SIG-M5 treated with dmso at 0.1 percent for 504 hours (cell line): ENCODE measurements around the gene SLC44A1.

Source experiments
- DNase-seq: peaks from one replicate; lab custom pipeline; 2025; ENCODE audit not compliant: unreplicated experiment; lab: John Stamatoyannopoulos, UW

The SLC44A1 gene

DNA sequence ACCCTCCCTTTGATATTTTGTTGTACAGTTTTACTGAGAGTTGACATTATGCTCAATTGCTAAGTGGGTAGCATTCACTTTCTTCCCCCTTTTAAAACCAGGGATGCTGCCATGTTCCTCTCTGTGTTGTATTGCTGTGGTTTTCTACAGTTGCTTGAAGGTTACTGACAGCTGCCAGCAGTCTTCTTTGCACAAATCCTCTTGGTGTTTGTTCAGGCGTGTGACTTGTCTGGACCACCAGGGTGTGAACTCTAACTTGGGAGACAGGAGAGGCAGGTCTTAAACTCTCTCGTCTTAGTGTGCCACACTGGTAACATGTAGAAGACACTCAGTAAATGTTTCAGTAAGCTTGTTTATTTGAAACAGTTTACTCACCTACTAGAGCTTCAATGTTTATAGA lies 25.1 kb downstream of the SLC44A1 start:
- DNase-seq: no peak

DNA sequence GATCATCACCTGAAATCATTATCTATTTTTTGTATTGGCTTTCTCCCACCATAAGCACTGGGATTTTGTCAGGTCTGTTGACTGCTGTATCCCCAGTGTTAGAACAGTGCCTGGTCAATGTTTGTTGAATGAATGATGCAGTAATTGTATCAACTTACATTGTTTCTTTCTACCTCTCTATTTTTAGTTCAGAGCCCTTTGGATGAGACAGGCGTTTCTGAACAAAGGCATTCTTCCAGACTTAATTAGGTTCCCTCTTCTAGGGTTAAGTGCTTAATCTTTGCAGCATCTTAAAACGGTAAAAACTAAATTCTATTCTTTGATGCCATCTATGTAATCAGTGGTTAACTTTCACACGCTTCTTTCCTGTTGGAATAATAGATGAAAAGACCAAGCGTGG lies 26.3 kb downstream of the SLC44A1 start:
- no peak for DNase-seq

DNA sequence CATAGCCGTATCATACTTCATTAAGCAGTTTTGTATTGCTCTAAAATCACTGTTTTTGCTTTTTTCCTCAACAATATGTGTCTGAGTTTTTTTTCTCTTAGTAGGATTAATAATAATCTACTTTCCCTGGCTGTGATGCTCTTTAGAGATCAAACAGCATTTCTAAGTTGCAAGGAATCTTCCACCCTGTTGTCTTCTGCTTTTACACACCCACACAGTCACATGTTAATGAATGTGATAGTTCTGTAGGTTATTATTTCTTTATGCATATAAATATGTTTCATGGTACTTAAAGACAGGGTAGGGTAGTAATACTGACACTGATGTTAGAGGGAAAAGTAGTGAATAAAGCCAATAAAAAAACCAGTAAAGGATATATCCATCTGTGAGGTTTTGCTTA lies 29.3 kb downstream of the SLC44A1 start:
- no peak for DNase-seq

DNA sequence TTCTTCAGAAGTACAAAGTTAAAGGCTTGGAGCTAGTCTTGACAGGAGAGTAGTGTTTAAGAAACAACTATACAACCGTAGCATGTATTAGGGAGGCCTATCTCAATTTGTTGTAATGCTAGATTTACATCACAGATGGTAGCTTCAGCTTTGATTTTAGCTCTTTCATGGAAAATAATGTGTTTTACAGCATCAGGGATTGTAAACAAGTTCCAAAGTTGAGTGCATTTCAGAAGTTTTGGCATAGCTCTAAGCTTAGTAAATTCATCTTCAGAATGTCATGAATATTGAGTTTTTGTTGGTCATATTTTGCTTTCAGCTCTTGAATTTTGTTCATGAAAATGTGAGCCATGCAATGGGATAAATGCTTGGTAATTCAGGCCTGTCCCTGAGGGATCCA lies 30.7 kb downstream of the SLC44A1 start:
- DNase-seq: no peak

DNA sequence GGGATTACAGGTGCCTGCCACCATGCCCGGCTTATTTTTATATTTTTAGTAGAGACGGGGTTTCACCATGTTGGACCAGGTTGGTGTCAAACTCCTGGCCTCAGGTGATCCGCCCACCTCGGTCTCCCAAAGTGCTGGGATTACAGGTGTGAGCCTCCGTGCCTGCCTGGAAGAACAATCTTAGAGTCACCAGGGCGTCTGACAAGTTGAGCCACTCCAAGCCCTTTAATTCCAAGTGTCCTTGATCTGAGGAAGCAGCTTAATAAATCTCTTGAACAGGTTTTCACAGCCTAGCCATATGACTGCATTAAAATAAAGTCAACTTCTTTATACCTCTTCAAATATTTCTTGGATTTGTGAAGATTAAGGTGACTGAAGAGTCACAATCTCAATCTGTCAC lies 31.5 kb downstream of the SLC44A1 start:
- DNase-seq: no peak

DNA sequence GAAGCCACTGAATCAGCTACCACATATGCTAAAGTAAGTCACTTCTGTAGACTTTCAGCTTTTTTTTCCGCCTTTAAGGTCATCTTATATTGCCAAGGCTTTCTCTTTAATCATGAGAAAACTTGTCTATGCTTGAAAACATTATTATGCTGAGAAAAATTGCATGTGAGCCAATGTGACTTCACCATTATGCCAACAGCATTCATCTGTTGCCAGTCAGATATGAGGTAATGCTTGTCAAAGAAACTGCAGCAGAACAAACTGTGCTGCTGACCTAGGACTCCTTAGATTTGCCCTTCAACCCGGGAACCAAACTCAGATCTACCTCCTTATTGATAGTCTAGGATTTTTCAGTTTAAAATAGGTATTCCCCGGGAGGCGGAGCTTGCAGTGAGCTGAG lies 34.3 kb downstream of the SLC44A1 start:
- no peak for DNase-seq

DNA sequence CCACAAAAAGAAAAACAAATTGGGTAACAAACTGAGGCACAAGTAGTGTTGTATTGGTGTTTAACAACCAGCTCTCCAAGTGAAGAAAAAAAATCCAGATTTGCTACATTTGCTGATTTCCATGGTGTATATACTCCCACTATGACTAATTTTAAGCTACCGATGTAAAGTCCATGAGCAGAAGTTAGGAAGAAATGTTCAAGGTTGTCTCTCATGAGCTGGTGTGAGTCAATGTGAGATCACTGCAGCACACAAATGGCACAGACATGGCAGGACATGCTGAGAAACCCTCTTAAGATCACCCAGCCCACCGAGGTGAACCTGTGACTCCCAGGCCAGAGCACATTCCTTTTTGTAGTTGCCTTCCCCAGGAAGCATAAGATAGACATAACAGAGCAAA lies 36.2 kb downstream of the SLC44A1 start:
- DNase-seq: no peak

DNA sequence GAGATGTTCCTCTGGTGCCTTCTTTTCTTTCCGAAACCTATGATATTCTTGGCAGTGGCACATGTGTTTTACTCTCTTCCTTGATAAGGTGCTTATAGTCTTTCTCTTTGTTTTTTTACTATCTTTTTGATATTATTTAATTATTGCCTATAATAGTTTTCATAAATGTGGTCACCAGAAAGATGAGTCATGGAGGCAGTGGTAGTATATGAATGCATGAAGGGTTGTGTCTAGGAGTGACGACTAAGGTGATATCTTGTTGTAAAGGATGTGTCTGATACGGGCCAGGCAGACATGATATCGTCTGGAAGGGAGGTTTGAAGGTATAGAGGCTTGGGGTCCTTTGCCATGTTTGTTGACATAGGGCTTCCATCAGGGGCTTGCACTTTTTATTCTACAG lies 36.8 kb downstream of the SLC44A1 start:
- no peak for DNase-seq

DNA sequence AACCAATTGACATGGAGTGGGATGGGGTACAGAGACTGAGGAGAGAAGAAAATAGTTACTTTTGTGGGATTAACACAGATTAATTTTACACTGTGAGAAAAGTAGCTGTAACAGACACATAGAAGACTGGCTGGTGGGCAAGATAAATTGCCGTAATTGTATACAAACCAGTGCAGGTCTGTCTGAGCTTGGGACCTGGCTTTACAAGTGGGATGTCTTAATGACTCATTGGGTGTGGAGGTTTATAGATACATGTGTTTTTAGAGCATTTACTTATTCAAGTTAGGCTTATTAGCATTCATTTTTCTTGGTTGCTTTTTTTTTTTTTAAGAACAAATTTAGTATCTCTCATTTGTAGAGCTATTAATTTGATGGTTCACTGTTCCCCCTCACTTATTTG lies 37.5 kb downstream of the SLC44A1 start:
- no peak for DNase-seq

DNA sequence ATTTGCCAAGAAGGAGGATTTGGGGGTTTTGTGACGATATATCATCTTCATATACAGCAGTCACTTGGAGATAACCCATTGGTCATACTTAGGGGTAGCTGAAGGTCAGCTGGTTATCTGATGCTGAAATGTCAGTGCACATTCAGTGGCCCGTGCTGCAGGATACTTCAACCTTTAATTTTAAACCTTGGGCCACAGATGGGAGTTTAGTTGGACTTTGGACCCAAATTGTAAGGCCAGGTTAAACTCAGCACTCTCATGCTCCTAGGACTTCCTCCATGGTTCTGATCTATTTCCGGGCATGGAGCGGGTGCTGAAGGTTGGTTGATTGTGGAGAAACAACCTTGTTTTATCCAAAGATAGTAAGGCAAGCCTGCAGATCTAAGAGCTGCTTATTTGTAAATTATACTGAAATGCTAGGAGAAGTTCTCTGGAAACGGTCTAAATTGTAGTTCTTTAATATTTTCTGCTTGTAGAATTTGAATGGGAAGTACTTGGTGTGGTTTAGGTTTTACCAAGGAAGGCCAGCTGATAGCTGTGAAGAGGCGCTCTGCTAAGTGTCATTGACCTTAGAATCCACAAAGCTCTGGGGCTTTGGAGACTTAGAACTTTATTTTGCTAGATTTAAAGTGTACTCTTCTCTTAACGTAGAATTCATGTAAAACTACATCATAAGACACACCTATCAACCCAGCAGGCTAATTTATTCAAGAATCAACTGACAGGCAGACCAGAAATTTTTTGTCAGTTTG lies 38.6 kb downstream of the SLC44A1 start:
- no peak for DNase-seq

DNA sequence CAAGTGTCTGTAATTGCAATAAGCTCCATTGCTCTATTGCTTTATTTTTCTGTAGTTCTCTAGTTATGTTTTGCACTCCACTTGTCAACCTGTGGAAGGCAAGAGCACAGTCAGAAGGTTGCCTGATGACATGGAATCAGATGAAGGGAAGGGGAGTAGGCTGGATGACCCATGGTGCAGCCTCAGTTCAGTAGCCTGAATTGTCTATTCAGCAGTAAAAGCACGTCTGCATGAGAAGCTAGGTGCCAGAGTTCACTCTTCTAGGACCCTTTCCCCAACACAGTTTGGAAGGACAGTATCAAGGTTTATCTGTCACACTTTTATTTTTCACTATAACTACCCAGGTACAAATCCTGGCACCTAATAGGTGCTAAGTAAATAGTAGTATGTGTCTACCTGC lies 39.3 kb downstream of the SLC44A1 start:
- DNase-seq: no peak

DNA sequence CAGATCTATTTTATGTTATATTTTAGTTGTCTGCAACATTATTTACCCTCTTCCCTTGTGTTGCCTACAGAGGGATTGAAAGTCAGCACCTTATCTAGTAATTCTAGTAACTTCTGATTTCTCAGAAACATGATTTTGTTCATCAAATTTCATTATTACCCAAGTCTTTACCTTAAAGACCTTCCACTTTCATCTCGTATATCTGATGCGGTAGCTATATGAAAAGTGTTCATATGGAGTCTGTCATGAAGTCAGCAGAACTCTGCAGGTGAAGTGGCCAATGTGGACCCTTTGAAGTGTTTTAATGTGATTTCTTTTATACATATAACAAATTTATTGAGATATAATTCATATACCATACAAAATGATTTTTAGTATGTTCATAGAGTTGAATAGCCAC lies 40.0 kb downstream of the SLC44A1 start:
- DNase-seq: no peak

DNA sequence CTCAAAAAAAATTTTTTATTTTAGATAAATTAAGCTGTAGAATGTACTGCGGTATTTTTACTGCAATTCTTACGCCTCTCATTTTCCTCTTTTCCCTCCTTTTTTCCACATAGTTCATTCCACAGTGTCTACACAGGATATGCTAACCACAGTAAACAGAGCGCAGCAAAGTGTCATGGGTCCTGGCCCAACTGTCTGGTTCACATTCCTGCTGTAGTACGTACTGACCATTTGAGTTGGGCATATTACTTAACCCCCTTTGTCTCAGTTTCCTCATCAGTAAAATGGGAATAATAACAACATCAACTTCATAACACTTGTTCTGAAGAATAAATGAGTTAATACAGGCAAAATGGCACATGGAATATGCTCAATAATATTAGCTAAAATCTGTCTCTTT lies 41.6 kb downstream of the SLC44A1 start:
- no peak for DNase-seq

DNA sequence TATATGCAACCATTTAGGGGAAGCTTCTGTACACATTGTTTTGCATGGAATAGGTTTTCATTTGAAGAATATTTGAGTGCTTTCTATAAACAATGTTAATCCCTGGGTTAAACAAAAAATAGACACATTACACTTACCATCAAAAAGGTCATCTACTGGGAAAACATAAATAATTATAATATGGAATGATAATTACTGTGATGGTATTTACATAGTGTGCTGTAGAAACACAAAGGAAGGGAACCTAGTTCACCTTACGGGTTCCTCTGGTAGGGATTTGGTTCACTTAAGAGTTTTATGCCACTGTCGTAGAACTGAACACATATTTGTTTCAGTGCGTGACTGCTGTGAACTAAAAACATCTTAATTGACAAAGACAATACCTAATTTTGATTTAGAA lies 44.9 kb downstream of the SLC44A1 start:
- no peak for DNase-seq

DNA sequence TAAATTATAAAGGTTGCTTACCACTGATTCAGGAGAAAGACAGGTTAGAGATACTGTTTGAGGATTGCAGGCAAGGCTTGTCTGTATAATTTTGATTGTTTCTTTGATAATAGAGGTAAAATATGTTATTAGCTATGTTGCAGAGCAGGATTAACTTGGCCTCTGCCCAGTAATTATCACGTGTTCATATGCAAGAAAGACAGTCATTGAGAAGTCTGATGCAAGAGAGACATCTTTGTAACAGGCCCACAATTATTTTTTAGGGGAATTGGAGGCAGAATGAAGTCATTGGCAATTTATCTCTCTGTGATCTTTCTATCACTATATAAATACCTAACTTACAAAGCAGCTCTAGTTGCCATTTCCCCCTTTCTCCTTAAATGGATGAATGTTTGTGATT lies 46.0 kb downstream of the SLC44A1 start:
- DNase-seq: peak; percentile 75

DNA sequence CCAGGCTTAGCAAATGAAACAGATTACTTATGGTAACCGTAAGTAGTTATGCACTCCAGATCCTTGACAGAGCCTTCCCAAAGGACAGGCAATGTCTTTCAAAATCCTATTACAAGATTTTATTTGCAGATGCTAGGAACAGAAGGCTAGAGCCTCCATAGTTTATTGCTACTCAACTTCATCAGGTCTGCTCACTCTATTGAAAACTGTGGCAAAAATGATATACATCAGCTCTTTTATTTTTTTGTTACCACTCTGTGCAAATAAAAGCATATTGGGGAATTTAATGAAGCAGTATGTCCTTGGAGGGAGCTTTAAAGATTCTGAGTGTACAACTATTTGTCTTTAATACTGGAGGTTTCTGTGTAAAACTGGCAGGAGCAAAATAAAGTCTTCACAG lies 46.5 kb downstream of the SLC44A1 start:
- DNase-seq: no peak

DNA sequence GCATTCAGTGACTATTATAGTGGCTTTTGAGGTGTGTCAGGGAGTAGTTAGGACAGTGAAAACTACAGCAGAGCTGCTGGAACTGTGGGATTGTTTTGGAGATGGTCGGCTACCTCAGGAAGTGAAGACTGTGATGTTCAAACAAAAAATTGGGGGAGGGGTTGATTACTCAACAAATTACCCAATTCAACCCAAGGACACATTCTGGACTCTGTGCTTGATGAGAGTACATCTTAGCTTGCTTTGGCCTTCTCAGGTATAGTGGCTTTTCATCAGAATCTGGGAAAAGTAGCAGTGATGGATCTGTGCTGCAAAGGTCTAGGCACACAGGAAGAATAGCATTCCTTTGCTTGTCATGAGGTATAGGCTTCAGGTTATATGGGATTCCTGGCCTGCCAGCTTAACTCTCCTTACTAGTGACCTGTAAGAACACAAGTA lies 47.0 kb downstream of the SLC44A1 start:
- DNase-seq: no peak

DNA sequence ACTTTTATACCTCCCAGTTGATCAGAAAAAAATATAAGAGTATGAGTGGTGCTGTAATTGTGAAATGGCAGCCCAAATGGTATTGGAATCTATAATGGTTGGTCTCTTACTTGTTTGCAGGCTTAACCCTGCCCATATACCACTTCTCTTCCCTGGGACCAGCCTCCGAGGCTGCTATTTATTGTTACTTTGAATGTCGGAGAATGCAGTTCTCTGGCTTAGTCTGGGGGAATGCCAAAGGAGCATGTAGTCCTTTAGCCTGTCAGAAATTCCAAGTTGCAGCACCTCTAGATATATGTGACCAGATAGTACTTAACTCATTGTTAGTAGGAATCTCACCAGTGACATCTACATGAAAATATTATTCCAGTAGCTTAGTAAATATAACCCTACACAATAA lies 47.5 kb downstream of the SLC44A1 start:
- no peak for DNase-seq

DNA sequence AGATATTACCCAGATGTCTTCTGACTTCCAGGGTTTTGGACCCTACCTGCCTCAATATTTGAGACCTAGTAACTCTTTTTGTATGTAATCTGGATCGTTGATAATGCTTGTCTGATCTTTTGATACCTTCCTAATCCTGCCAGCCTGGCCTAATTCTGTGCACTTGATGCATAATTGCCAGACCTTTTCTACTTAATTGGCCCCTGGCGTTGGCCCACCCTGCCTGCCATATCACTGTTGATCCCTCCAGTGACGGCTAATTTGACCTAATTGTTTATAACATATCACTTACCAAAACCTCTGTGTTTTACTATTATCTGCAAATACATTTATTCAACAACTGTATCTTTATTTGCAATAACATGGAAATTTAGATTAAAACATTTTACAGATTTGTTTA lies 49.0 kb downstream of the SLC44A1 start:
- DNase-seq: no peak

DNA sequence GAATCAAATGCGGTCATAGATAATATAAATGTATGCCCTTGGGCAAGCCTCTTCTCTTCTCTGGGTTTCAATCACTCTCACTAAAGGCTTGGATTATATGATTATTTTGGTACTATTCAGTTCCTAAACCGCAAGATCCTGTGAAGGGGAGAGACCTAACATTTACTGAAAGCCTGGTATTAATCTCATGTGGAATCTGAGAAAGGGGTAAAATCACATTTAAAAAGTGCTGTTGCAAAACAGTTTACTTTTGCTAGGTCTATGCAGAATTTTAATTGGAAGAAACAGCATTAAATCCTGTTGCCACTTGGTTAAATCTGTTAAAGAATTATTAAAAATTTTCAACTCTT lies 50.7 kb downstream of the SLC44A1 start:
- no peak for DNase-seq

DNA sequence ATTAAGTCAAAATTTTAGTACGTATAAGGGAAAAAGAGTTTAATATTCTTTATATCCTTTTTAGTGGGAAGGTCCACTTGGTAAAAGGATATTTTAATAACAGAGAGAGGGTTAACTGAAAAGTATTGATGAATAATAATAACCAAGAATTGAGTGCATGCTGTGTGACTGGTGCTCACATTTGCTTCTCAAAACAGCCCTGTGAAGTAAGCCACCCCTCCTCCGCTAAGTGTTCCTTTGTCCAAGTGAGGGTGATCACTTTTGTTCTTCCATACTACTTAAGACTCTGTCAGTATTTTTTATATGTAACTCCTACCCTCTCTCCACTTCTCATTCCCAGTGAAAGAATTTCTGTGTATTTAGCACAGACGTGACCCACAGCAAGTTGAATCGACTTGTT lies 51.5 kb downstream of the SLC44A1 start:
- no peak for DNase-seq

DNA sequence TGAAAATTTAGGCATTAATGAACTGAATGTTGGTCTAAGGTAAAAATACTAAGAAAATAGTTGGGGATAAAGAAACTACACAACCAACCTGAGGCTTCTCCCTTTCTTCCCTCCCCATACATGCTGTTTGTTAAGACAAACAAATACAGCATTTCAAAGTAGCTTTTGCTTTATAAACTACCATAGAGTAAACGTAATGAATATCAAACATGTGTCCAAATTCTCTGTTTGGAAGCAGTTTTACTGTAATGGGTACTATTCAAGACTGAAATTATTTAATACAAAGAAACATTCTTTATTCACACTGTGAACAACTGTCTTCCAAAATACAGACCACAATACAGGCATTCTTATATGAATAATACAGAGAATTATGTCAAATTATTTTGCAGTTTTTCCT lies 52.0 kb downstream of the SLC44A1 start:
- no peak for DNase-seq

DNA sequence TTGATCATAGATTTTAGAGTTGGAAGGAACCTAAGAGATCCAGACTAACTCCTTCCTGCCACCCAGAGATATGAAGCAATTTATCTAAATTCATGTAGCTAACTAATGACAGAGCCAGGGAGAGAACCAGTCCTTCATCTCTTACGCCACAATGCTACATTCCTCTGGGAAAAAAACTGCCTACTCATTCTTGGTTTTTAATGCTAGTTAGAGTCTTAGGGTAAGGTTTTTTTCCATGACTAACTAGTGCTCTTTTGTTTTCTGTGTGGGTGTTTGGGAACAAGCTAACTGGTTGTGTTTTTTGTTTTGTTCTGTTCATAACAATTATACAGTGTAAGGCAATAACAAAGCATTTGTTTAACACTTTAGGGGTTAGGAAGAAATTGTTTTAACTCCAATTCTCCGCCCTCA lies 52.4 kb downstream of the SLC44A1 start:
- peak; percentile 59 for DNase-seq
